Suprapubic skin (tissue), 2 donors: ENCODE measurements around the gene ACTR1B.

ENCODE experiments used
- EP300 ChIP-seq: sonication (generic); formaldehyde crosslinking; IDR thresholded peaks from one replicate; pipeline ENCODE4 v1.6.1; 2017; ENCODE audit warnings: antibody characterized with exemption
- POLR2A ChIP-seq, 2 donors: fragments of 450-650 bp; IDR thresholded peaks; one replicate each; pipeline ENCODE4 v1.6.1; 2017; ENCODE audit warnings: antibody characterized with exemption in 2 of 2, mild to moderate bottlenecking in 2 of 2, moderate library complexity in 2 of 2

DNA sequence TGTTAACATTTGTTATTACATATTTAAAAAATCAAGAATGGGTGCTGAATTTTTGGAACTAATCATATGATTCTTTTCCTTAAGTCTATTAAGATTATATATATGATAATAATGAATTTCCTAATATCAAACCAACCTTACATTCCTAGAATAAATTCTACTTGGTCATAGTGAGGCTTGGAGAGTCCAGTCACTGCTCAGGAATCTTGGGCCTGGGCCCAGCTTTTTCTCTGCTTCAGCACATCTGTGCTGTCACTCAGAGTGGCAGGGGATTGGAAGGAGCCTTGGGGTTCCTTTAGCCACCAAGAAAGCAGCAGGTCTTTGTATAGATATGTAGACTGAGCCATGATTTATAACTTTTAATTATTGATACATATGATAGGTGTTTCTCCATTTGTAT is 29.6 kb upstream of the ACTR1B start:
- TF ChIP-seq POLR2A (IDR thresholded peaks at IDR 0.05): no peak
- no peak for TF ChIP-seq EP300
